GM19324 (cell line): ENCODE data around the gene TRIM36.

Experiments
- ATAC-seq: cut with Tn5 transposase; IDR thresholded peaks from one replicate; pipeline ENCODE4 v1.9.1; 2021; ENCODE audit warnings: mild to moderate bottlenecking, moderate library complexity; ENCODE audit not compliant: unreplicated experiment, low FRiP score

Gene TRIM36

GRCh38 chr5:115168829-115169486 lies 750 bp downstream of the TRIM36 start:
- ATAC-seq: no peak

GRCh38 chr5:115166744-115167393 lies 2.8 kb downstream of the TRIM36 start:
- no peak for ATAC-seq

- ATAC-seq: no peak
Observed at GRCh38 chr5:115165790-115166189, 3.9 kb downstream of the TRIM36 start.

- no peak for ATAC-seq
Observed at GRCh38 chr5:115160975-115161475, 8.7 kb downstream of the TRIM36 start.

- ATAC-seq: no peak
Observed at GRCh38 chr5:115151208-115151805, 18.4 kb downstream of the TRIM36 start.

- no peak for ATAC-seq
Observed at GRCh38 chr5:115150512-115150911, 19.2 kb downstream of the TRIM36 start.

GRCh38 chr5:115147052-115147451 lies 22.7 kb downstream of the TRIM36 start:
- ATAC-seq: no peak

- no peak for ATAC-seq
Observed at GRCh38 chr5:115136294-115136693, 33.4 kb downstream of the TRIM36 start.

GRCh38 chr5:115132465-115132864 lies 37.2 kb downstream of the TRIM36 start:
- ATAC-seq: no peak

GRCh38 chr5:115126303-115126702 lies 43.4 kb downstream of the TRIM36 start:
- ATAC-seq: no peak

GRCh38 chr5:115124741-115125140 lies 45.0 kb downstream of the TRIM36 start:
- no peak for ATAC-seq

GRCh38 chr5:115116001-115116400 lies 53.7 kb downstream of the TRIM36 start:
- no peak for ATAC-seq

GRCh38 chr5:115109840-115110239 lies 59.9 kb downstream of the TRIM36 start:
- ATAC-seq: no peak

- no peak for ATAC-seq
Observed at GRCh38 chr5:115109356-115109755, 60.4 kb downstream of the TRIM36 start.

GRCh38 chr5:115100319-115100955 lies 69.3 kb downstream of the TRIM36 start:
- ATAC-seq: no peak

GRCh38 chr5:115098041-115098702 lies 71.5 kb downstream of the TRIM36 start:
- ATAC-seq: peak; percentile 80

- ATAC-seq: no peak
Observed at GRCh38 chr5:115097236-115097635, 72.5 kb downstream of the TRIM36 start.

- no peak for ATAC-seq
Observed at GRCh38 chr5:115096034-115096769, 73.5 kb downstream of the TRIM36 start.

- no peak for ATAC-seq
Observed at GRCh38 chr5:115087951-115088350, 81.8 kb downstream of the TRIM36 start.

GRCh38 chr5:115086473-115086872 lies 83.2 kb downstream of the TRIM36 start:
- no peak for ATAC-seq
